NT2/D1 (cell line): ENCODE results near the gene CCER1.
A peak's percentile ranks its signal among the peaks of the same experiment; 100 is the strongest.

Source experiments
- DNase-seq: peaks from one replicate; pipeline ENCODE4 v3.0.0-alpha.2; 2011; ENCODE audit warnings: low read depth, low spot score
- H3K27me3 ChIP-seq: 2 replicates; pipeline ENCODE4 v1.6.0; 2011; ENCODE audit warnings: mild to moderate bottlenecking; ENCODE audit not compliant: insufficient read length, insufficient read depth
- H3K36me3 ChIP-seq: 2 replicates; pipeline ENCODE4 v1.6.1; 2011; ENCODE audit warnings: mild to moderate bottlenecking, low read length, mixed read lengths; ENCODE audit not compliant: insufficient read depth, insufficient read length
- H3K4me1 ChIP-seq: 2 replicates; pipeline ENCODE4 v1.5.1; 2011; ENCODE audit not compliant: insufficient read depth, insufficient read length
- H3K4me3 ChIP-seq: 2 replicates; pipeline ENCODE4 v1.5.1; 2011; ENCODE audit warnings: low read depth; ENCODE audit not compliant: insufficient read length
- H3K9ac ChIP-seq: 2 replicates; pipeline ENCODE4 v1.6.0; 2011; ENCODE audit warnings: low read depth; ENCODE audit not compliant: insufficient read length
- H3K9me3 ChIP-seq: 2 replicates; pipeline ENCODE4 v1.5.1; 2011; ENCODE audit warnings: mild to moderate bottlenecking, low read length; ENCODE audit not compliant: insufficient read depth
- SUZ12 ChIP-seq: IDR thresholded peaks from 2 replicates; pipeline ENCODE4 v1.6.1; 2011; ENCODE audit not compliant: insufficient read length, insufficient read depth; ENCODE audit errors: extremely low read depth
- YY1 ChIP-seq: IDR thresholded peaks from 2 replicates; pipeline ENCODE4 v1.6.1; 2011; ENCODE audit not compliant: insufficient read length, insufficient read depth
- ZNF274 ChIP-seq: IDR thresholded peaks from 2 replicates; pipeline ENCODE4 v1.6.1; 2011; ENCODE audit warnings: mild to moderate bottlenecking, low read depth, low read length

CCER1 gene

DNA sequence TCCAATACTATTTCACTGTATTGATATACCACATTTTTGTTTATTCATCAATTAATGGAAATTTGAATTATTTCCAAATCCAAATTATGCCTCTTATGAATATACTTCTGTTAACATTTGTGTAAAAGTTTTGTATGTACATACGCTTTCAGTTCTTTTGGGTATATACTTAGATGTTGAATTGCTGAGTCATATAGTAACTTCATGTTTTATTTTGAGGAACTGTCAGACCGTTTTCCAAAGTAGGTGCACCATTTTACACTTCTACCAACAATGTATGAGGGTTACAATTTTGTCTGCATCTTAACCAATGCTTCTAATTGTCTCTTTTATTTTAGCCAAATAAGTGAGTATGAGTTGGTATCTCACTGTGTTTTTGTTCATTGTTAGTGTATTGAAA, 10.2 kb upstream of the CCER1 start:
- no peaks in the 10 kb centered on the region for H3K36me3 ChIP-seq
- H3K27me3 ChIP-seq, result no peaks in the 10 kb centered on the region
- no peak overlapping the region for H3K4me3 ChIP-seq
- no peaks in the 10 kb centered on the region for H3K9me3 ChIP-seq
- no peak for TF ChIP-seq ZNF274
- no peak for TF ChIP-seq YY1
- TF ChIP-seq SUZ12, result no peak
- no peak overlapping the region for H3K9ac ChIP-seq
- DNase-seq, result no peak
- no peaks in the 10 kb centered on the region for H3K4me1 ChIP-seq

- H3K9ac ChIP-seq, result no peak overlapping the region
- TF ChIP-seq ZNF274 (no peak), SUZ12 (no peak), YY1 (no peak)
- DNase-seq, result no peak
- H3K4me1 ChIP-seq, result no peaks in the 10 kb centered on the region
- no peaks in the 10 kb centered on the region for H3K9me3 ChIP-seq
- H3K4me3 ChIP-seq, result no peak overlapping the region
- no peaks in the 10 kb centered on the region for H3K27me3 ChIP-seq
- H3K36me3 ChIP-seq, result no peaks in the 10 kb centered on the region
Measured at GRCh38 chr12:90964616-90965015, 9.6 kb upstream of the CCER1 start.

DNA sequence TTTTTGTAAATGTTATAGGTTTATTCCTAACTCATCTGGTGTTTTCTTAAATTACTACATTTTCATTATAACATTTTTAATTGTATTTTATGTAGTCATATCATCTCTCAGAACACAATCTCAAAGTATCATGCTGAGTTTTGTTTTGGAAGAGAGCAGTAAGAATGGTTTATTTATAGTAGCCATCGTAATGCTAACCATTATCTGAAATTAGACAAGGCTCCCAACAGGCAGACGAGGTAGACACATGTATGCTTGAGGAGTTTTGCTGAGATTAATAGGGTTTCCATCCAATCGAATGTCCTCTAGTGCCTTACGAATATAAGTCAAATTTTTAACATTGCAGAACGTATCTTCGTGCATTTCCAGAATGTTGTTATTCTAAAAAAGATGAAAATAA, 9.0 kb upstream of the CCER1 start:
- H3K27me3 ChIP-seq, result no peaks in the 10 kb centered on the region
- DNase-seq, result no peak
- no peak overlapping the region for H3K9ac ChIP-seq
- no peaks in the 10 kb centered on the region for H3K4me1 ChIP-seq
- H3K36me3 ChIP-seq, result no peaks in the 10 kb centered on the region
- TF ChIP-seq YY1, result no peak
- TF ChIP-seq ZNF274, result no peak
- no peak for TF ChIP-seq SUZ12
- H3K9me3 ChIP-seq, result no peaks in the 10 kb centered on the region
- no peak overlapping the region for H3K4me3 ChIP-seq

GRCh38 chr12:90961154-90961553, 6.2 kb upstream of the CCER1 start:
- H3K27me3 ChIP-seq, result no peaks in the 10 kb centered on the region
- TF ChIP-seq YY1 (no peak), SUZ12 (no peak), ZNF274 (no peak)
- no peak for DNase-seq
- H3K9me3 ChIP-seq, result no peaks in the 10 kb centered on the region
- no peaks in the 10 kb centered on the region for H3K4me1 ChIP-seq
- no peaks in the 10 kb centered on the region for H3K36me3 ChIP-seq
- H3K9ac ChIP-seq, result no peak overlapping the region
- H3K4me3 ChIP-seq, result no peak overlapping the region

DNA sequence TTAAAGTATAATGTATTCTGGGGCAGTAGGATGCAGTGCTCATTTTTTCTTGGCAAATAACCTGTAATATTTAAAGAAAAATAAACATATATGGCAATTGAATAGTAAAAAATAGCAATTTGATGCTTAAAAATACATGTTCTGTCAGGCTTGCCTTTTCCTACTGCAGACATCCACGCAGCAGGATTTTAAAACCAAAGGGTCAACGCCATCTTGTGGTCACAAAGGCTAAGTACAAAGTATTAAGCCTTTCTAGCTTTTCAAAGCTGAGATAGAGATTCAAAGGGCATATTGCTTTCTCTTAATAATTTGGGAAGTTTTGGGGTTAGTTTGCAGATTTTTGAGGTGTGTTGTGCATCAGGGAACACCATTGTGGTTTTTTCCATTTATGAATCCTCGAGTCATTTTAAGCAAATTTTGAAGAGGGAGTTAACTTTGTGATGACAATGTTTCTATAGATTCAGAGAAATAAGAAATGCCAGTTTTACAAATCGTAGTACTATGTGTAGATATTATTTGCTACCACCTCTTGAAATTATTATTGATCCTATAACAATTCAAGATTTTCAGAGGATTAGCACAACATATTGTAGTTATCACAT, 4.7 kb upstream of the CCER1 start:
- no peaks in the 10 kb centered on the region for H3K36me3 ChIP-seq
- TF ChIP-seq SUZ12 (no peak), YY1 (no peak), ZNF274 (no peak)
- no peak overlapping the region for H3K4me3 ChIP-seq
- peak; percentile 27 for DNase-seq
- no peaks in the 10 kb centered on the region for H3K4me1 ChIP-seq
- H3K9me3 ChIP-seq, result peaks cover 5% of the 10 kb centered on the region; the same call in 1 of the 2 replicates
- H3K27me3 ChIP-seq, result no peaks in the 10 kb centered on the region
- H3K9ac ChIP-seq, result no peak overlapping the region

- no peaks in the 10 kb centered on the region for H3K27me3 ChIP-seq
- no peak overlapping the region for H3K4me3 ChIP-seq
- no peaks in the 10 kb centered on the region for H3K4me1 ChIP-seq
- H3K9me3 ChIP-seq, result peaks cover 11% of the 10 kb centered on the region; the same call in 1 of the 2 replicates
- TF ChIP-seq YY1, result no peak
- no peak for TF ChIP-seq SUZ12
- no peak for TF ChIP-seq ZNF274
- no peak for DNase-seq
- no peak overlapping the region for H3K9ac ChIP-seq
- no peaks in the 10 kb centered on the region for H3K36me3 ChIP-seq
Measured at GRCh38 chr12:90959032-90959431, 4.1 kb upstream of the CCER1 start.

GRCh38 chr12:90958347-90958746, 3.4 kb upstream of the CCER1 start:
- peaks cover 12% of the 10 kb centered on the region; the same call in 1 of the 2 replicates for H3K9me3 ChIP-seq
- no peak overlapping the region for H3K9ac ChIP-seq
- no peaks in the 10 kb centered on the region for H3K36me3 ChIP-seq
- H3K27me3 ChIP-seq, result no peaks in the 10 kb centered on the region
- no peak overlapping the region for H3K4me3 ChIP-seq
- TF ChIP-seq ZNF274, result no peak
- TF ChIP-seq SUZ12, result no peak
- TF ChIP-seq YY1, result no peak
- no peak for DNase-seq
- no peaks in the 10 kb centered on the region for H3K4me1 ChIP-seq

GRCh38 chr12:90954428-90954827, 548 bp downstream of the CCER1 start:
- Histone ChIP-seq H3K9me3 (peaks cover 12% of the 10 kb centered on the region; the same call in 1 of the 2 replicates), H3K27me3 (no peaks in the 10 kb centered on the region), H3K9ac (no peak overlapping the region), H3K36me3 (no peaks in the 10 kb centered on the region), H3K4me3 (no peak overlapping the region), H3K4me1 (no peaks in the 10 kb centered on the region)
- TF ChIP-seq ZNF274 (no peak), SUZ12 (no peak), YY1 (no peak)
- DNase-seq, result no peak
